Mammary epithelial cell (primary cell): ENCODE data around the gene BCAS3.

Experiments used
- CTCF ChIP-seq, 2 donors: IDR thresholded peaks in 1 of 2; conservative IDR thresholded peaks in 1 of 2; 2 replicates each; pipeline ENCODE4 v1.5.1; 2011 to 2012; ENCODE audit warnings: inconsistent platforms in 2 of 2, low read length in 2 of 2, mild to moderate bottlenecking in 2 of 2, control low read depth in 1 of 2, low read depth in 1 of 2; ENCODE audit not compliant: insufficient read depth in 1 of 2; ENCODE audit errors: extremely low read depth in 1 of 2
- EZH2 ChIP-seq: IDR thresholded peaks from 2 replicates; pipeline ENCODE4 v1.6.1; 2012; ENCODE audit warnings: low read length, inconsistent platforms, borderline replicate concordance

- TF ChIP-seq CTCF (conservative IDR thresholded peaks at IDR 0.05 in 1 of 2, IDR thresholded peaks at IDR 0.05 in 1 of 2; ENCODE audit: extremely low read depth in 1 of 2, insufficient read depth in 1 of 2, low read depth in 1 of 2, low read length in 2 of 2) (no peak), EZH2 (no peak)
These were observed 395.0 kb downstream of the BCAS3 start for GRCh38 chr17:61072648-61073047.
